NT2/D1 (cell line): Measurements from ENCODE around the gene PLEKHG5.

Experiments used
- DNase-seq: peaks from one replicate; pipeline ENCODE4 v3.0.0-alpha.2; 2011; ENCODE audit warnings: low read depth, low spot score
- H3K27me3 ChIP-seq: 2 replicates; pipeline ENCODE4 v1.6.0; 2011; ENCODE audit warnings: mild to moderate bottlenecking; ENCODE audit not compliant: insufficient read length, insufficient read depth
- H3K36me3 ChIP-seq: 2 replicates; pipeline ENCODE4 v1.6.1; 2011; ENCODE audit warnings: mild to moderate bottlenecking, low read length, mixed read lengths; ENCODE audit not compliant: insufficient read depth, insufficient read length
- H3K4me1 ChIP-seq: 2 replicates; pipeline ENCODE4 v1.5.1; 2011; ENCODE audit not compliant: insufficient read depth, insufficient read length
- H3K4me3 ChIP-seq: 2 replicates; pipeline ENCODE4 v1.5.1; 2011; ENCODE audit warnings: low read depth; ENCODE audit not compliant: insufficient read length
- H3K9ac ChIP-seq: 2 replicates; pipeline ENCODE4 v1.6.0; 2011; ENCODE audit warnings: low read depth; ENCODE audit not compliant: insufficient read length
- H3K9me3 ChIP-seq: 2 replicates; pipeline ENCODE4 v1.5.1; 2011; ENCODE audit warnings: mild to moderate bottlenecking, low read length; ENCODE audit not compliant: insufficient read depth
- SUZ12 ChIP-seq: IDR thresholded peaks from 2 replicates; pipeline ENCODE4 v1.6.1; 2011; ENCODE audit not compliant: insufficient read length, insufficient read depth; ENCODE audit errors: extremely low read depth
- YY1 ChIP-seq: IDR thresholded peaks from 2 replicates; pipeline ENCODE4 v1.6.1; 2011; ENCODE audit not compliant: insufficient read length, insufficient read depth
- ZNF274 ChIP-seq: IDR thresholded peaks from 2 replicates; pipeline ENCODE4 v1.6.1; 2011; ENCODE audit warnings: mild to moderate bottlenecking, low read depth, low read length

PLEKHG5 gene

DNA sequence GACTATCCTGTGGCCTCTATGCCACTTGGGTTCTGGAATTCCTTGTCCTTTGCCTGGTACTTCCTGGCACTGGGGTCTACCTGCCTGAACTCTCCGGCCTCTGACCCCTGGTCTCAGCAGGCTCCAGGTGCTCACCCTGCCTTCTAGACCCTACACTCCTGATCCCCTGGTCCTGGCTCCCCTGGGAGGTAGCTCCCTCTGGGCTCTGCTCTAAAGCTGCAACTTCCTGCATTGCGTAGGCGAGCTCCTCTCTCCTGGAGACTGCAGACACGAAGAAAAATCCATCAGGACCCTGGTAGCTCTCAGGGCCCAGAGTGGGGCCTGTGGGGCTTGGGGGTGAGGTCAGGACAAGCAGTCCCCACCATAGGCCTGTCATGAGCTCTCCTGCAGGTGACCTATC is 7.8 kb upstream of the PLEKHG5 start:
- Histone ChIP-seq H3K9ac (peak overlapping the region; percentile 56), H3K36me3 (no peaks in the 10 kb centered on the region), H3K4me3 (no peak overlapping the region), H3K27me3 (no peaks in the 10 kb centered on the region), H3K4me1 (peaks cover 15% of the 10 kb centered on the region), H3K9me3 (no peaks in the 10 kb centered on the region)
- DNase-seq: no peak
- TF ChIP-seq ZNF274 (no peak), YY1 (no peak), SUZ12 (no peak)

- Histone ChIP-seq H3K9me3 (no peaks in the 10 kb centered on the region), H3K27me3 (no peaks in the 10 kb centered on the region), H3K9ac (peak overlapping the region; percentile 64), H3K4me1 (peaks cover 15% of the 10 kb centered on the region), H3K36me3 (no peaks in the 10 kb centered on the region), H3K4me3 (no peak overlapping the region)
- DNase-seq: no peak
- TF ChIP-seq ZNF274 (no peak), SUZ12 (no peak), YY1 (no peak)
Observed at GRCh38 chr1:6498576-6499111, 7.2 kb upstream of the PLEKHG5 start.

GRCh38 chr1:6497867-6498575 is 6.6 kb upstream of the PLEKHG5 start:
- TF ChIP-seq SUZ12 (no peak), YY1 (no peak)
- Histone ChIP-seq H3K36me3 (no peaks in the 10 kb centered on the region), H3K4me1 (peaks cover 15% of the 10 kb centered on the region), H3K9me3 (no peaks in the 10 kb centered on the region), H3K4me3 (peak overlapping the region; percentile 49), H3K27me3 (no peaks in the 10 kb centered on the region), H3K9ac (peak overlapping the region; percentile 61)
- no peak for DNase-seq

DNA sequence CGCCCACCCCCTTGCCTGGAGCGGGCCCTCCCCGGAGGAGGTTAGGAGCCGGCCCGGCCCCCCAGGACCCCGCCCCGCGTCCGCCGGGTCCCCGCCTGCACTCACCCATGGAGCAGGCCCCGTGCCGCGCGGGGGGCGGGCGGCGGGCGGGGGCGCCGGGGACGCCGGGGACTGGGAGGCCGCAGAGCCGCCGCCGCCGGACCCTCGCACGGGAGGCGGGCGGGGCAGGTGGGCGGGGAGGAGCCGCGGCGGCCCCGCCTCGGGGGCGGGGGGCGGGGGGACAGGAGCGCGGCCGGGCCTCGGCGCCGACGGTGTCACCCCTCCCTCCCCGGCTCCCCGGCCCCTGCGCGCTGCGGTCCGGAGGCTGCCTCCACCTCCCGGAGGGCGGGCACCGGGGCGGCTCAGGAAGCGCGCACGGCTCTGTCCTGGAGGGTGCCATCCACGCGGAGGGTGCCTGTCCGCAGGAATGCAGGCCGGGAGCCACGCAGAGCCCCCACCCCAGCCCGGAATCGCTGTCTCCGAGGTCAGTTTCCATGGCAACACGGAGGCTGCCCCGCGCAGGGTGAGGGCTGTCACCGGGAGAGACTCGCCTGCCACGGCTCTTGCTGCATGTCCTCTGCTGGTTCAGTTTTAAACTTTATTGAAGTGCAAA is 5.9 kb upstream of the PLEKHG5 start:
- Histone ChIP-seq H3K27me3 (no peaks in the 10 kb centered on the region), H3K4me3 (peak overlapping the region; percentile 55), H3K9me3 (no peaks in the 10 kb centered on the region), H3K4me1 (peaks cover 17% of the 10 kb centered on the region), H3K36me3 (no peaks in the 10 kb centered on the region), H3K9ac (peak overlapping the region; percentile 81)
- TF ChIP-seq ZNF274: no peak
- no peak for TF ChIP-seq SUZ12
- no peak for TF ChIP-seq YY1
- no peak for DNase-seq

- Histone ChIP-seq H3K9me3 (no peaks in the 10 kb centered on the region), H3K36me3 (no peaks in the 10 kb centered on the region), H3K4me3 (peak overlapping the region; percentile 55), H3K27me3 (no peaks in the 10 kb centered on the region), H3K9ac (peak overlapping the region; percentile 81), H3K4me1 (peaks cover 22% of the 10 kb centered on the region)
- no peak for DNase-seq
- TF ChIP-seq ZNF274 (no peak), YY1 (no peak), SUZ12 (no peak)
Observed at GRCh38 chr1:6496890-6497214, 5.4 kb upstream of the PLEKHG5 start.

- no peaks in the 10 kb centered on the region for H3K36me3 ChIP-seq
- peak overlapping the region; percentile 81 for H3K9ac ChIP-seq
- TF ChIP-seq YY1: no peak
- no peak for TF ChIP-seq SUZ12
- TF ChIP-seq ZNF274: no peak
- peak overlapping the region; percentile 55 for H3K4me3 ChIP-seq
- no peak for DNase-seq
- H3K9me3 ChIP-seq: no peaks in the 10 kb centered on the region
- H3K27me3 ChIP-seq: no peaks in the 10 kb centered on the region
- H3K4me1 ChIP-seq: peaks cover 26% of the 10 kb centered on the region
Observed at GRCh38 chr1:6496365-6496721, 4.9 kb upstream of the PLEKHG5 start.

DNA sequence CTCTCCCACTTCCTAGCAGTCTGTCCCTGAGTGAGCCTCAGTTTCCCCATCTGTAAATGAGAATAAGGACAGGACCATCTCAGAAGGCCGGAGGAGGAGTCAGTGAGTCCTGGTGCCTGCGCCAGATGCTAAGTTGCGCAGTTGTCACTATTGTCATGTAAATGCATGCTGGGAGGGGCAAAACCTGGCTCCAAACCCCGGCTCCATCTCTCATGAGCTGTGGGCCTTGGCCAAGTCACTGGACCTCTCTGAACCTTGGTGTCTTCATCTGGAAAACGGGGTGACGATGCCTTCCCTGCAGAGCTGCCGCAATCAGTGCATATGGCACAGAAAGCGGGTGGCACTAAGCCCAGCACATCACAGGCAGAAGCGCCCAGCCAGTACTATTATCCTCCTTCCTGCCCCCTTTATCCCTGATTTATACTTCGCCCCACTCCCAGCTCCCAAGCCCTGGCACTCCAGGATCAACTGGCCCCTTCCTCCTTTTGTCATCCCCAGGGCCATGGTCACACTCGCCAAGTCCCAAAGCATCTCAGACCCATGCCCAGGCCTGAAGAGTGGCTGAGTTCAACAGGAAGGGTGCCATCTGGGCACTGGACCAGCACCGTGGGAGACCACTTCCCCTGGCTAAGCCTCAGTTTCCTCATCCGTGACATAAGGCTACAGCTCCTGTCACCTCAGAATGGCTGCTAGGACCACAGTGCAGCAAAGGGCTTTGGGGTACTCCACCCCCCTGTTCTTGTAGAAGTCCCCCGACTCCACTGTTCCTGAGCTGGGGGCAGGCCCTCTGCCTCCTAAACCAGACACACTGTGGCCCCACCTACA is 4.3 kb upstream of the PLEKHG5 start:
- H3K36me3 ChIP-seq: no peaks in the 10 kb centered on the region
- TF ChIP-seq YY1: no peak
- no peak for TF ChIP-seq SUZ12
- TF ChIP-seq ZNF274: no peak
- DNase-seq: no peak
- no peak overlapping the region for H3K4me3 ChIP-seq
- no peaks in the 10 kb centered on the region for H3K9me3 ChIP-seq
- peak overlapping the region; percentile 81 for H3K9ac ChIP-seq
- H3K27me3 ChIP-seq: no peaks in the 10 kb centered on the region
- peaks cover 26% of the 10 kb centered on the region for H3K4me1 ChIP-seq
